ENCODE data around the gene CATSPERD.
"Not testable (repeated sequence)": the region's sequence is repeated elsewhere in the genome, so short reads cannot be mapped to it uniquely, and the experiment has no call there.

The CATSPERD gene

DNA sequence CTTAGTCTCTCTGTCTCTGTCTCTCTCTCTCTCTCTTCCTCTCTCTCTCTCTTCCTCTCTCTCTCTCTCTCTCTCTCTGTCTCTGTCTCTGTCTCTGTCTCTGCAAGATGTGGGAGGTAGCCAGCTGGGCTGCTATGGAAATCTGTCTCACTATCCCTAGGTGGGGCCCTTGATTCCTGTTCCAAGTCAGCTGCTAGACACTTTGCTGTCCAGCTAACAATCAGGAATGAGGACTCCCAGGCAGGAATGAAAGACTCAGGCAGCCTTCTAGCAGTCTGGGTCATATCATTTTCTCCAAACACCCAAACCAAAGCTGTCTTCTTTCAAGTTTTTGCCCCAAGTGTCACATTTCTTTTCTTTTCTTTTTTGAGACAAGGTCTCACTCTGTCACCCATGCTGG is 23.2 kb downstream of the CATSPERD start:
- DNase-seq, result no peak

DNA sequence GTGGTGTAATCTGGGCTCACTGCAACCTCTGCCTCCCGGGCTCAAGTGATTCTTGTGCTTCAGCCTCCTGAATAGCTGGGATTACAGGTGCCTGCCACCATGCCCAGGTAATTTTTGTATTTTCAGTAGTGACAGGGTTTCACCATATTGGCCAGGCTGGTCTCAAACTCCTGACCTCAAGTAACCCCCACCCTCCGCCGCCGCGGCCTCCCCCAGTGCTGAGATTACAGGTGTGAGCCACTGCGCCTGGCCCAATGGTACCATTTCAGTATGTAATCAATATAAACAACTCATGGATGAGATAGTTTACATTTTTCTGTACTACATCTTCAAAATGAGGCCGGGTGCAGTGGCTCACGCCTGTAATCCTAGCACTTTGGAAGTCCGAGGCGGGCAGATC is 24.6 kb downstream of the CATSPERD start:
- not testable (repeated sequence) for DNase-seq

DNA sequence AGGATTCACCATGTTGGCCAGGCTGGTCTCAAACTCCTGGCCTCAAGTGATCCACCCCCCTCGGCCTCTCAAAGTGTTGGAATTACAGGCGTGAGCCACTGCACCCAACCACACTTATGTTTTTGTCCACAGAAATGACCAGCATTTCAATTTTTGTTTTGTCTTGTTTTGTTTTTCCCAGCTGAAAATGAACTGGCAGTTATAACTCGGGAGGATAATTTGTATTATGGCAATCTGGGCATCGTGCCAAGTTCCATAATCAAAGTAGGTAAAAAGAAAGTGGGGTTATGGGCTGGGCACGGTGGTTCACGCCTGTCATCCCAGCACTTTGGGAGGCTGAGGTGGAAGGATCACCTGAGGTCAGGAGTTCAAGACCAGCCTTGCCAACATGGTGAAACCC is 28.5 kb downstream of the CATSPERD start:
- DNase-seq, result not testable (repeated sequence)

DNA sequence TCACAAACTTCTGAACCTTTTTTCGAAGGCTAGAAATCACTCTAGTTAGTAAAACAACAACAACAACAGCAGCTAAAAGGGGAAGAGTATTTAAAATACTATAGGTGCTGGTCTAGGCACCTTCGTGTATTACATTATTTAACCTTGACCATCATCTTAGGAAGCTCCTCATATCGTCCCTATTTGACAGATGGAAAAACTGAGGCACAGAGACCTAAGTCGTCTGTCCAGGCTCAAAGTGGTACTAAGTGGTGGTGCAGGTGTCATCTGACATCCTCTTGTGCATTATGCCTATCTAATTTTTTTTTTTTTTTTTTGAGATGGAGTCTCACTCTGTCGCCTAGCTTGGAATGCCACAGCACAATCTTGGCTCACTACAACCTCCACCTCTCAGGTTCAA is 29.1 kb downstream of the CATSPERD start:
- no peak for DNase-seq

DNA sequence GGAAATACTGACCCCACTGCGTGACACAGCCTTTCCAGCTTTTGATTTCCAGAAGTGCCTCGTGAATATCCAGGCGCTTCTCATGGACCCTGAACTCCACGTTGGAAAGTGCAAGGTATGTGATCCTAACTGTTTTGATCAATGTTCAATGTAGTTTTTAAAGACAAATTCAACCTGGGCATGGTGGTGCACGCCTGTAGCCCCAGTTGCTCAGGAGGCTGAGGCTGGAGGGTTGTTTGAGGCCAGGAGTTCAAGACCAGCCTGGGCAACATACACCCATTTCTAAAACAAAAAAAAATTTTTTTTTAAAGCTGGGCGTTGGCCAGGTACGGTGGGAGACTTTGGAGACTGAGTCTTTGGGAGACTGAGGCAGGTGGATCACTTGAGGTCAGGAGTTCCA is 31.3 kb downstream of the CATSPERD start:
- no peak for DNase-seq

DNA sequence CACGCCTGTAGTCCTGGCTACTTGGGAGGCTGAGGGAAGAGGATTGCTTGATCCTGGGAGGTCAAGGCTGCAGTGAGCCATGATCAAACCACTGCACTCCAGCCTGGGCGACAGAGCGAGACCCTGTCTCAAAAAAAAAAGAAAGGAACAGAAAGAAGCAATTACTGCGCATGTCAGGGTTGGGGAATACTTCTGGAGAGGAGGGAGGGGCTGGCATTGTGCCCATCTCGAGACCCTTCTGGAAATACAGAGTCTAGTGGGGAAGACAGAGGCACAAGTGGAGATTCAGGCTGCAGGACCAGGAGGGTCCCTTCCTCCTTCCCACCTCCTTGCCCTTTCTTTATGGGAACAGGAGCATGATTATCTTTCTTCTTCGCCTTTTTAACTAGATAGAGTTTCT is 33.3 kb downstream of the CATSPERD start:
- DNase-seq, result no peak

DNA sequence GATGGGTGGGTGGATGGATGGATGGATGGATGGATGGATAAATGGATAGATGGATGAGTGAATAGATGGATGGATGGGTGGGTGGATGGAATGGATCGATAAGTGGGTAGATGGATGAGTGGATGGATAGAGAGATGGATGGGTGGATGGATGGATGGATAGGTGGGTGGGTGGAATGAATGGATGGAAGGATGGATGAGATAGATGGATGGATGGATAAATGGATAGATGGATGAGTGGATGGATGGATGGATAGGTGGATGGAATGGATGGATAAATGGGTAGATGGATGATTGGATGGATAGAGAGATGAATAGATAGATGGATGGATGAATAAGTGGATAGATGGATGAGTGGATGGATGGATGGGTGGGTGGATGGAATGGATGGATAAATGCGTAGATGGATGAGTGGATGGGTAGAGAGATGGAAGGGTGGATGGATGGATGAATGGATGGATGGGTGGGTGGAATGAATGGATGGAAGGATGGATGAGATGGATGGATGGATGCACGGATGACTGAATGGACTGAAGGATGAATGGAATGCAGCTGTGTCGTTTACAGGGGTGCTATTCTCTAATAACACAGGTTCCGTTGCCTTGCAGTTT is 42.3 kb downstream of the CATSPERD start:
- DNase-seq, result no peak

DNA sequence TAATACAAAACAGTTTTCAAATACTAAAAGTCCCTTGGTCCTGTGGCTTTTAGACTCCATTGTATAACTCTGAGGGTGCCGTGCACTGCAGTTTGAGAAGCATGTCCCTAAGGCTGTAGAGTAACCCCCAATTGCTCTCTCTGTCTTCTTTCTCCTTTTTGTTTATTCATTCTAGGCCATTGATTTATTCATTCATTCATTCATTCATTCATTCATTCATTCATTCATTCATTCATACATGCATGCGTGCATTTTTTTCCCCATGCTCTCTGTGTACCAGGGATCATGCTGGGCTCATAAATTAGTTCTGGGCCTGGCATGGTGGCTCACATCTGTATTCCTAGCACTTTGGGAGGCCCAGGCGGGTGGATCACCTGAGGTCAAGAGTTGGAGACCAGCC is 44.8 kb downstream of the CATSPERD start:
- no peak for DNase-seq

DNA sequence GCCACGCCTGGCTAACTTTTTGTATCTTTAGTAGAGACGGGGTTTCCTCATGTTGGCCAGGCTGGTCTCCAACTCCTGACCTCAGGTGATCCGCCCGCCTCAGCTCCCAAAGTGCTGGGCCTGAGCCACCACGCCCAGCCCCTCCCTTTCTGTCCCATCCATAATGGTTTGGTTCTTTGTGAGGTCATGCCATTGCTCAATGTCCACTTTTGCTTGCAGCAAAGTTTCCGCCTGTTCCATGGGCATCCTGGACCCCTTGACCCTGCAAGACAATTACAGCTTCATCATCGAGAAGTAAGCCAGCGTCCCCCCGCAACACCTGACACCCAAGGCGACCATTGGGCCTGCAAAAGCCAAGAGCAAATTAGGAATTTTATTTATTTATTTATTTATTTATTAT is 47.5 kb downstream of the CATSPERD start:
- no peak for DNase-seq

DNA sequence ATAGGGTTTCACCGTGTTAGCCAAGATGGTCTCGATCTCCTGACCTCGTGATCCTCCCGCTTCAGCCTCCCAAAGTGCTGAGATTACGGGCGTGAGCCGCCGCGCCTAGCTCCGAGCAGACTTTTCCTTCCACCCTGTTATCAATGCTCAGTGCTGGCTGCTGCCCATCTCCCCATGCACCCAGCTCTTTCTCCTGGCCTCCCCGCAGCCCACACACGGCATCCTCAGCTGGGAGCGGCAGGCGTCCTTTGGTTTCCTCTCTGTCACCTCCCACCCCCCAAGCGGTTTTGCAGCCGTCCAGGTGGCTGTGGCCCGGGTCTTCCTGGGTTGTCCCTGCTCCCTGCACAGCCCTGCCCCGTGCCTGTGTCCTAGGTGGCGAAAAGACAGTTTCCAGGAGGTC is 52.0 kb downstream of the CATSPERD start:
- no peak for DNase-seq

DNA sequence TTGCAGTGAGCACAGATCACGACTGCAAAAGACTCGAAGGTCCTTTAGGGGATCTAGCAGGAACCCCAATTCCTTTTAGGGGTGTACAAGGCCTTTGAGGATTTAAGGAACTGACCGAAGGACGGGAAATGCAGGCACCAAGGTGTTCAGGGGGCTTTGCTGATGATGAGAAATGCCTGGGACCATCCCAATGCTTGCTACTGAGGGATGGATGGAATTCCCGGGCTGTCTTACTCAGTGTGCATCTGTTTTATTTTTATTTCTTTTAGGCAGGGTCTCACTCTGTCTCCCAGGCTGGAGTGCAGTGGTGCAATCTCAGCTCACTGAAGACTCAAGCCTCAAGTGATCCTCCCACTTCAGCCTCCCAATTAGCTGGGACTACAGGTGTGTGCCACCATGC is 52.8 kb downstream of the CATSPERD start:
- DNase-seq, result no peak

DNA sequence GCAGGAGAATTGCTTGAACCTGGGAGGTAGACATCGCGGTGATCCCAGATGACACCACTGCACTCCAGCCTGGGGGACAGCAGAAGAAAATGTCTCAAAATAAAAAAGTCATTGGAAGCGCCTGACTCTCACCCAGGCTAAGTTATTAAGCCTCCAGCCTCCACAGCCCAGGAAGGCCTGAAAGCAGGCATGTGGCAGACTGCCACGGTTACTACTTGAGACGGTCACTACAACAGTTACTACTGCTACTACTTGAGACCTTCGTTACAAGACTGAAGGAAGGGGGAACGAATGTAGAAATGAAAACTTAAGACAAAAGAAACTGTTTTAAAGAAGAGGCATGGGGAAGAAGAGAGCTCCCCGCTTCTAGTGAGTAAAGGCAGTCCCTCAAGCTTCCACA is 54.5 kb downstream of the CATSPERD start:
- DNase-seq, result no peak

DNA sequence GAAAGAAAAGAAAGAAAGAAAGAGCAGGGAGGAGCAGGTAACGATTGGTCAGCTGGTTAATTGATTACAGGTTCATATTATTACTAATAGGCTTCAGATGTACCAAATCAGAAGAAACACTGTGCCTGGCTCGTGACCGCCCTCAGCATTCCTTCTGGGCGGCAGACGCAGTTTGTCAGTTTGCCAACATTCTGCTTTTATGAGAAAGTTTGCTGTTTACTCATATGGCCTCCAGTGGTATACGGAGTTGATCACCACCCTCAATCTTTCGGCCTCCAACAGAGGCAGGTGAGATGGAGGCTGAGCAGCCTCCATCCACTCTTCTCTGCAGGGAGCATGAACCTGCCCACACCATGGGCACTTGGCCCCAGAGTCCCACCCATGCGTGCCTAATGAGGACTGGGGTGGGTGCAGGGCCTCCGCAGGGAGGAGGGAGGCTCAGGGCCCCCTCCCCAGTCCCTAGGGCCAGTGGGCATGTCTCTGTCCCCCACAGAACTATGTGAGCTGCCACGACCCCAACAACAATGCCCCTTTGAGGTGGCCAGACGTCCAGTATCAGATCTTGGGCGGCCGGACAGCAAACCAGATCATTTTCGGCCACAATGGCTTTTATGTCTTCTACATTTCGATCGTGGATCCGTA is 55.4 kb downstream of the CATSPERD start:
- no peak for DNase-seq

DNA sequence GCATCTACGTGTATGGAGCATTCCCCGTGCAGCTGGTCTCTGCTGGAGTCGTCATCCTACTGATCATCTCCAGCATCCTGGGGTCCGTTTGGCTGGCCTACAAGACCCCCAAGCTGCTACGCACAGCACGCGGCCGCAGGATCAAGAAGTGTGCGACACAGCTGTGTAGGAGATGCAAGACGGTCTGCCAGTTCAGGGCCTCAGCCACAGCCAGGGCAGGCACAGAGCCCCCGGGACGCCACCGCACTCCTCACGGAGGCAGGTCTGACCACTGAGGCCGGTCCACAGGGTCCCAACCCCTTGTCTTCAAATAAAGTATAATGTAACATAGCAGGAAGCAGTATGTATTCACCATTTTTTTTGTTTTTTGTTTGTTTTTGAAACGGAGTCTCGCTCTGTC is 58.0 kb downstream of the CATSPERD start:
- no peak for DNase-seq

DNA sequence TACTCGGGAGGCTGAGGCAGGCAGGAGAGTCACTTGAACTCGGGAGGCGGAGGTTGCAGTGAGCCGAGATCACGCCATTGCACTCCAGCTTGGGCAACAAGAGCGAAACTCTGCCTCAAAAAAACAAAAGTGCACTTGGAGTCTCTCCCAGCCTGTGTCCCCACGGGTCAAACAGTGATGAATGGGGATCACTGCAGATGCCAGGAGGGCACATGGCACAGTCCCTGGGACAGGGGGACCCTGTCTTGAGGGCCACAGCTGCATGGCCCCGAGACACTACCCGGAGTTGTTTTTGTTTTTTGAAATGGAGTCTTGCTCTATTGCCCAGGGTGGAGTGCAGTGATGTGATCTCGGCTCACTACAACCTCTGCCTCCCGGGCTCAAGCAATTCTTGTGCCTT is 60.5 kb downstream of the CATSPERD start:
- not testable (repeated sequence) for DNase-seq

DNA sequence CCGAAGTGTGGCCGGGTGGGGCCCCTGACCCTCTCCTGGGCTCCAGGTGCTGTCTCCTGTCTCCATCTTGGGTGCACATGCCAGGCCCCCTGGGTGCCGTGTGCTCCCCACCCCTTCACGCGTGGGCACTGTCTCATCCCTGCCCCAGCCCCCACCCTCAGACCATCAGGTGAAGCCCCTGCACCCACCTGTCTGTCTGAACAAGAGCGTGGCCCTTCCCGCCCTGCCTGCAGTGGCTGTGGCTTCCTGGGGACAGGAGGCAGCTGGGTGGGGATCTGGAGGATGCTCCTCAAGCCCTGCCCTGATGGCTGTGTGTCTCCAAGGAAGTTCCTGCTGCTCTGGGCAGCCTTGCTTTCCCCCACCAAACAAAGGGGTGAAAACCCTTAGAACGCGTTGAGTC is 61.9 kb downstream of the CATSPERD start:
- DNase-seq, result no peak

DNA sequence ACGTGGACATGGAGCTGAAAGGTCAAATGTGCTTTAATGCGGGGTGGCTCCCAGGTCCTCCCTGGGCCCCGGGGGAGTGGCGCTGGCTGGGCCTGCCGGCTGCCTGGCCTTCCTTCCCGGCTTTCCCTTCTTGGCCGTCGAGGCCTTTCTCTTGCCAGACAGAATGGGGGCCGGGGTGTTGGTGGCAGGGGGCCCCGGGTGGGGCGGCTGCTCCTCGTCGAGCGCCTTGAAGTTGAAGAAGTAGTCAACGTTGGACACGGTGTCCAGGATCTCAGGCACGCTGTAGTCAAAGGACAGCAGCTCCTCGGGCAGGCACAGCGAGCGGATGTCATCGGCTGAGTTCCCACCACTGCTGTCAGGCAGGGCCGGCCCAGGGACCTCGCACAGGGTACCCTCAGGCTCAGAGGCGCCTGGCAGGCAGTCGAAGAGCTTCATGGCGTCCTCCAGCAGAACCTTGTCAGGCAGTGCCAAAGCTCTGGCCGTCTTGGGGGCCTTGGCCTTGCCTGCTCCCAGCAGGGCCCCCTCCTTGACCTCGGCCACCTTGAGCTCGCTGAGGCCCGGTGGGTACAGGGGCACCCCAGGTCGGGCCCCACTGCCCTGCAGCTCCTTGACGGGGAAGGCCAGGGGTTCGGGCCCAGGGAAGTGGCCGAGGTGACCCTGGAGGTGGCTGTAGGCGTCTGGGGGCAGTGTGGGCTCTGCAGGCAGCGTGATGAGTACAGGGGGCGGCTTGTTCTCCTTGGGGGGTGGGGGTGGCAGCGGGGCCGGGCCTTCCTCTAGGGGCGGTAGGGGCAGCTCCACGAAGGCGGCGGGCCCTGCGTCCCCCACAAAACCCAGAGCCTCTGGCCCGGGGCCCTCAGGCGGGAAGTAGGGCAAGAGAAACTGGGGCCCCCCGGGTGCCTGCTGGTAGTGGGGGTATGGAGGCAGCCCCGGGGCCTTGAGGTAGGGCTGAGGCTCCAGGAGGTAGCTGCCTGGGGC is 62.8 kb downstream of the CATSPERD start:
- no peak for DNase-seq

DNA sequence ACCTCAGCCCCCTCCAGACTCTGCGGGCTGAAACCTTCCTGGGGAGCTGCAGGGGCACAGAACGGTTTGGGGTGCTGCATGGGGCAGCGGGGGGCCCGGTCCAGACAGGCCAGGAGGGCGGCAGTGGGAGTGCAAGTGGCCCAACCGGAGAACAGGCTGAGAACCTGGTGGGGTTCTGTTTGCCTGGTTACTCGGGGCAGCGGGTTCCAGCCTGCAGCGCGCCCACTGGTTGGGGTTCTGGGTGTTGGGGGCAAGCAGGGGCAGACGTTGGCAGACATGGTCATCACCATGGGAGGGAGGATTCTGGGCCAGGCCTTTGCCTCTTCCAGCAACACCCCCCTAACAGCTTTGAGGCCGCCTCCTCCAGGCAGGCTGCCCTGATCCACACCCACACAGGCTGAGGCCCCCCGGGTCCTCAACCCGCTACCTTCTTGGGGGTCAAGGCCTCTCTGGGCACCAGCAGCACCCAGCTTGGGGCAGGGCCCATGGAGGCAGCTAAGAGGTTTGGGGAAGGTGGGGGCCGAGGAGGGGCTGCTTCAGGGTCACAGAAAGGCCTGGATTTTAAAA is 64.2 kb downstream of the CATSPERD start, which contains the start of gene PRR22:
TSS of gene PRR22 (minus strand) at position 166 of the 567 bp plus-strand sequence. CDS start at position 80, 86 bp downstream.
- no peak for DNase-seq

DNA sequence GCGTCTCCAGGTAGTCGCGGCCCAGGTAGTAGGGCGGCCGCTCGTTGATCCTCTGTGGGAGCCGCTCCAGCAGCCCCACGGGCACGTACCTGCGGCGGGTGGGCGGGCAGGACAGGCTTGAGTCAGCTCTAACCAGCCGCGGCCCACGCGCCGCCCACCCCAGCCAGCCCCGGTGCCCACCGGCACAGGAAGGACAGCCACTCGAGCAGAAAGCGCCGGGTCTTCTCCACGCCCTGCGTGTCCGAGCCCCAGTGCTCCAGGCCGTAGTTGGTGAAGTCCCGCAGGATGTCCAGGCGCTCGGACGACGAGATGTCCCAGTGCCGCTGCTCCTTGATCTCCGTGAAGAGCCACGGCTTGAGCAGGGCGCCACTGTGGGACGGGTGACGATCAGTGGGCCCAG is 65.0 kb downstream of the CATSPERD start:
- DNase-seq, result no peak

DNA sequence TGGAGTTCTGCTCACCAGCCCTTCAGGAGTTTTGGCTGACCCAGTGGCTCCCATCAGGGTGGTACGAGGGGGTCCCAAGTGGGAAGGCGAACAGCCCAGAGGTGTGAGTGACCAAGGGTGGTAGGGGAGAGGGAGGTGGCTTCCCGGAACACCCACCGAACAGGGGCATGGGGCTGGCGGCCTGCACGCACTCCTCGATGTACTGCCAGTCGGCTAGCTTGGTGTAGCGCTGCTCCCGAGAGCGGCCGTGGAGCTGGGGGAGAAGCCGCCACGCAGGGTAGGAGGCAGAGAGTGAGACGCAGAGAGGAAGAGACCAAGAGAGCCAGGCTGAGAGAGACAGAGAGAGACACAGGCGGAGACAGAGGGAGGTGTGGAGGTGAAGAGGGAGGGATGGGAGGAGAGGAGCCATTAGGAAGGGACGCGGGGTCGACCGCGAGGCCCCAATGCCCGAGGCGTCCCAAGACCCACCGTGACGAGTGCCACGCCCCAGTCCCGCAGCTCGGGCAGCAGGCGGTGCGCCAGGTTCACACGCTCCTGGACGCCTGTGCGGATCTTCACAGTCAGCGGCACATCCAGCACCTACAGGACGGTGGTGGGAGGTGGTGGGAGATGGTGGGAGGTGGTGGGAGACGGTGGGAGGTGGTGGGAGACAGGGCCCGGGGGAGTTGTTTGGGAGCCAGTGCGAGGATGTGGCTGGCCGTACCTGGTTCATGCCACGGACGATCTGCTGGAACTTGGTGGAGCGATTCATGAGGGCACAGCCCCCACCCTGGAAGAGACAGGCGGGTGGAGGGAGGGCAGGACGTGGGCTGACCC is 66.4 kb downstream of the CATSPERD start:
- no peak for DNase-seq

DNA sequence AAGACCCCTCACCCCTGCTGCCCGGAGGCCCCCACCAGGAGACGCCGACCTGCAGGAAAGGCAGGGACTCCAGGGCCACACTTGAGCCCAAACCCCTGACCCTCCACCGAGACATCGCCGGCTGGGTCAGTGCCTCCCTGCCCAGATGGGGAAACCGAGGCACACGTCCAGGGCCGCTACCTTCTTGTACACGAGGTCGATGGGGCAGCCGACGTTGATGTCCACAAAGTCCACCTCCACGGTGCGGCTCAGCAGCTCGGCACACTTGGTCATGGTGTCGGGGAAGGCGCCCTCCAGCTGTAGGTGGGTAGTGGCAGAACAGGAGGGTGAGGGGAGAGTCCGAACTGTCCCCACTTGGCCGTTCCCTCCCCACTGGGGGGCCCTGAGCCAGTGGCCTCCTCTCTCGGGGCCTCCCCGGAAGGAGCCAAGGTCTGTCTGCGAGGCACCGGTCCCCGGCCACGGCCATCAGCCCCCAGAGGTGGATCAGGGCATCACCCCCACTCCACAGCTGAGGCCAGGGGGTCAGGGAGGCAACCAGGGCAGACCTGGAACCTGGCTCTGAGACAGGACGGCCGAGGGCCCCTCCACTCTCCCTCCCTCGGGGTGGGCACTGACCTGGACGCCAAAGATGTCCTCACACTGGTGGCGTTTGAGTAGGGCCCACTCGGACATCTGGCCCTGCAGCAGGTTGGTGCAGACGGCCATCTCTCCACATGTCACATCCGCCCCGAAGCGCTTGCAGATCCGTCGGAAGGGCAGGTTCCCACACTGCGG is 67.2 kb downstream of the CATSPERD start:
- no peak for DNase-seq

DNA sequence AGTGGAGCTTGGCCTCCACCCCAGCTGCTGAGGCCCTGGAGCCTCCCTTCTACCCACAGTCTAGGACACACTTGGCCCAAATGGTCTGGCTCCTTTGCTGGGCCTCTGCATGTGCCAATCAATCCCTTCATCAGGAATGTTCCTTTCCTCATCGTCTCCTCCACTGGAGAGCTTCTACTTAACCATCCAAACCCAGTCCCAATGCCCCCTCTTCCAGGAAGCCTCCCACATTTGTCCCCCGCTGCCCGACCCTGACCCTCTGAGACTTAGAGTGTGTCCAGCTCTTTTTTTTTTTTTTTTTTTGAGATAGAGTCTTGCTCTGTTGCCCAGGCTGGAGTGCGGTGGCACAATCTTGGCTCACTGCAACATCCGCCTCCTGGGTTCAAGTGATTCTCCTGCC is 68.0 kb downstream of the CATSPERD start:
- no peak for DNase-seq

Measured in NCI-H1048 (cell line).